ENCODE results near the gene PHTF1.

DNA sequence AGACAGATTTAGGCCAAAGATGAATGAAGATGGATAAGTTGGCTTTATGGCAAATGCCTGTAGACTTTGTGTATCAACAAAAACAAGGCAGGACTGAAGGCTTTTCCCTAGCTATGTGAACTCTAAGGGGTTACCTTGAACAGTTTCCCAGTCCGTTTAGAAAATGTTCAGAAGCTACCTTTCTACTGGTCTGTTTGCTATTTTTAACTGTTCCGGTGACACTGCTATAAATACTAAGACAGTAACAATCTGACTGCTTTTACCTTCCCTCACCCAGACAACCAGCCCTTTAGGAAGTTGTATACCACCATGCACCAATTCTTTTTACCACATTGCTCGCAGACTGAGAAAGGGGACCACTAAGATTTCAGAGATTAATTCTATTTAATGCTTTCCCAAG is 102.2 kb downstream of the PHTF1 start:
- TF ChIP-seq BHLHE40 (IDR thresholded peaks at IDR 0.05; ENCODE audit: borderline replicate concordance) (no peak), SP1 (IDR thresholded peaks at IDR 0.05) (no peak), ELF4 (IDR thresholded peaks at IDR 0.05) (no peak), SUZ12 (IDR thresholded peaks at IDR 0.05) (no peak), TARDBP (IDR thresholded peaks at IDR 0.05) (no peak), ARNT (IDR thresholded peaks at IDR 0.05) (no peak), L3MBTL2 (conservative IDR thresholded peaks at IDR 0.05) (no peak), FOXM1 (IDR thresholded peaks at IDR 0.05; ENCODE audit: borderline replicate concordance) (no peak), FOXA1 (IDR thresholded peaks at IDR 0.05) (no peak), ZNF384 (IDR thresholded peaks at IDR 0.05) (no peak)

Measured in HEK293T (cell line).